GM18507 (cell line): ENCODE data around the gene TLCD1.

Experiments
- DNase-seq: peaks from one replicate; pipeline ENCODE4 v3.0.0; 2011; ENCODE audit warnings: low read depth; ENCODE audit not compliant: insufficient read length; ENCODE audit errors: extremely low spot score
- FAIRE-seq: peaks from 2 replicates; lab custom pipeline; 2011; peaks lifted over from hg19 to GRCh38; lab: Jason Lieb, UNC

Gene TLCD1

GRCh38 chr17:28702026-28702751, 23.8 kb downstream of the TLCD1 start:
- no peak for FAIRE-seq
- DNase-seq = no peak

DNA sequence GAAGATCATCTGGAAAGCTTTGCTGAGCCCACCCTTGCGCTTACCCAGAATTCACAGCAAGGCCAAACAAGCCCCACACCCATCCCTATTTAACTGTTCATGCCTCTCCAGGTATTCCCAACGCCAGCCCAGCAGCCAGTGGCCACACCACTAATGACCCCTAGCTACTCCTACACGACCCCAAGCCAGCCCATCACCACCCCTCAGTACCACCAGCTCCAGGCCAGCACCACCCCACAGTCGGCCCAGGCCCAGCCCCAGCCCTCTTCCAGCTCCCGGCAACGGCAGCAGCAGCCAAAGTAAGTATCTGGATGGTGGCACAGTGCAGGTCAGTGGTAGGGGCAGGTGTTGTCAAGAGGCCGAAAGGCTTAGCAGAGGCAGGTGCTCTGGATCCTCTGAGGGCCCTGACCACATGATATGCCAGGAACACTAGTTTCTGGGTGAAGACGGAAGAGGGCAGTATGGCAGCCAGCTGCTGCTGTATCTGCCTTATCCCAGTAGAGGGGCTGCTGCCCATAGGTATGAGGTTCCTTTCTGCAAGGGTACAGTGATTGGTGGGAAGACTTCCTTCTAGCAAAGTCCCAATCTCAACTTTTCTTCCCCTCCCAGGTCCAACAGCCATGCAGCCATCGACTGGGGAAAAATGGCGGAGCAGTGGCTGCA, 25.1 kb downstream of the TLCD1 start:
- no peak for FAIRE-seq
- DNase-seq = no peak

DNA sequence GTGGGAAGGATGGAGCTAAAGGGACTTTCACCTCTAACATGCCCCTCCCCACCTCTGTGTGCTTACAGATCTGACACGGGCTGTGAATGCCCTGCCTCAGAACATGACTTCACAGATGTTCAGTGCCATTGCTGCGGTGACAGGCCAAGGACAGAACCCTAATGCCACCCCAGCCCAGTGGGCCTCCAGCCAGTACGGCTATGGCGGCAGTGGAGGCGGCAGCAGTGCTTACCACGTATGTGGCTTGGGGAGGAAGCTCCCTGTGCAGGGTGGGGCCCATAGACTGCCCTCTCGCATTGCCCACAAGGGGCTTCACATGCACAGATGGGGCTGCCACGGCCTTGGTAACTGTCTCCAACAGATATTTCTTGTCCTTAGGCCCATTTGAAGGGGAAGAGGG, 25.8 kb downstream of the TLCD1 start:
- FAIRE-seq = no peak

GRCh38 chr17:28698253-28698941, 27.6 kb downstream of the TLCD1 start:
- DNase-seq (no peak), FAIRE-seq (no peak)

More for the DNA sequence above, 25.8 kb downstream of the TLCD1 start:
- no peak for DNase-seq

DNA sequence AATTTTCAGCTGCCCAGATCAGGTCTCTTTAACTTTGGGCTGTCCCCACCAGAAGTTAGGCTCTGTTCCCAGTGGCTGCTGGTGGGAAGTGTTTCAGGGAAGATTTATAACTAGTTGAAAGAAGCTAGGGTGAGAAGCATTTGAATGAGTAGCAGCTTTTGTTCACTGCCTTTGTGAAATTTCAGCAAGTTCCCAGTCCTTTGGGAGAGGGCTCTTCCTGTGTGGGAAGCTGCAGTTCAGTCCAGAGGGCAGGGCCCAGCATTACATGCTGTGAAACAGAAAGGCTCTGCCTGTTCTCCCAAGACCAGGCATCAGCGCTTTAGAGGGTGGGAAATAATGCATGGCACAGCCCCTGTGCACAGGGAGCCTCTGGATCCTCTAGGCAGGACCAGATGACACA, 32.2 kb downstream of the TLCD1 start:
- DNase-seq (no peak), FAIRE-seq (no peak)

GRCh38 chr17:28689011-28689410, 37.0 kb downstream of the TLCD1 start:
- FAIRE-seq (no peak), DNase-seq (no peak)

DNA sequence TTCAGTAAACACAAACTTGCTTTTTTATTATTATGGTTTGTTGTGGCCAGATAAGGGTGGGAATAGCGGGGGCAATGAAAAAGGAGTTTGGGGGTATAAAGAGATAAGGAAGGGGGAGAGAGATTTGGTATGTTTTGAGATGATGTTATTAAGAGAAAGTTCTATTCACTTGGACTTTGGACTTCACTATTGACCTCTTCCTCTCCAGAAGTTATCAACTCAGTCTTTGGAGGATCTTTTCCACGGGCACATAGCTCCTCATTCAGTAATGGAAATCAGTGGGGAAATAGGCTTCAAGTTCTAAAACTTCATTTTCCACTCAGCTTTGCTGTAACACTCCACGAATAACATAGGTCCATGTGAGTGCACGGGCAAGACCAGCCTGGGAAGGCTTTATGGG, 37.6 kb downstream of the TLCD1 start:
- DNase-seq (no peak), FAIRE-seq (no peak)

GRCh38 chr17:28686296-28686695, 39.7 kb downstream of the TLCD1 start:
- no peak for DNase-seq
- no peak for FAIRE-seq

DNA sequence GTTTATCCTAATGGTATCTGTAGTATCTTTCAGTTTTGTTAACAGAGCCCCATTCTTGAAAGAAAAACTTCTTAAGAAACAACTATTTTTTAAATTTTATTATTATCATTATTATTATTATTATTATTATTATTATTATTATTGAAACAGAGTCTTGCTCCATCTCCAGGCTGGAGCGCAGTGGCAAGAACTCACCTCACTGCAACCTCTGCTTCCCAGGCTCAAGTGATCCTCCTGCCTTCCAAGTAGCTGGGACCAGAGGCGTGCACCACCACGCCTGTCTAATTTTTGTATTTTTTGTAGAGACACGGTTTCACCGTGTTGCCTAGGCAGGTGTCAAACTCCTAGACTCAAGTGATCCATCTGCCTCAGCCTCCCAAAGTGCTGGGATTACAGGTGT, 40.7 kb downstream of the TLCD1 start:
- no peak for FAIRE-seq
- no peak for DNase-seq

DNA sequence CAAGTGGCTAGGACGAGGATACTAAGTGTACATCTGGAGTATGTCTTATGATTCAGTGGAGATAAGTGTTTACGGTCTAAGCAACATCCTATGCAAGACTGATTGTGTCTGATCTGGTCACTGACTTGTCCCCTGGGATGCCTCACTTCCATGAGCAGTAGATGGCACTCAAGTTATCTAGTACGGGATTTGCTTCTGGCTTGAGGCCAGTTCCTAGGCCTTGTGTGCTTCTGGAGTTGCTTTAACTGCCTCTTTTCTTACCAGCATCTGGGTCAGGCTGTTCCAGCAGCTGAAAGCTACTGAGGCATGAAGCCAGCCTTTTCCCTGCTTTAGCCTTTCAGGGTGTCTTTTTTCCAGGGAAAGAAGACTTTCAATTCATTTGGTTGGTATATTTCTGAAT, 41.1 kb downstream of the TLCD1 start:
- no peak for DNase-seq
- FAIRE-seq = no peak

- FAIRE-seq (no peak), DNase-seq (no peak)
These were observed 43.4 kb downstream of the TLCD1 start for GRCh38 chr17:28682655-28683054.

- DNase-seq (no peak), FAIRE-seq (no peak)
These were observed 50.1 kb downstream of the TLCD1 start for GRCh38 chr17:28675980-28676379.

GRCh38 chr17:28675490-28675889, 50.5 kb downstream of the TLCD1 start:
- no peak for DNase-seq
- FAIRE-seq = no peak
